Naive thymus-derived CD4-positive, alpha-beta T cell (primary cell): ENCODE measurements around the gene NELFCD. TPM values are rescaled to one million over a fixed set of nuclear protein-coding genes. Genes with fewer than 3 reads are reported as not detected.

Source experiments
- ATAC-seq: fragments of 150-1000 bp; cut with Tn5 transposase; 2 replicates; pipeline ENCODE4 v1.10.0; 2021; ENCODE audit warnings: mild to moderate bottlenecking, moderate library complexity
- CTCF ChIA-PET: fragments of 350-600 bp; sonication (Branson Sonifier 250); formaldehyde crosslinking; loops from one replicate; lab custom pipeline; 2021; ENCODE audit warnings: antibody characterized with exemption; lab: Charles Lee
- POLR2A ChIA-PET: fragments of 350-600 bp; sonication (Branson Sonifier 250); formaldehyde crosslinking; loops from one replicate; lab custom pipeline; 2021; ENCODE audit warnings: antibody characterized with exemption, inconsistent platforms; lab: Charles Lee
- DNase-seq, 9 donors: peaks; one replicate each; pipeline versions ENCODE4 v3.0.0 to v3.0.0-alpha.2; 2020 to 2022; ENCODE audit warnings: mixed read lengths in 1 of 9
- H3K27ac ChIP-seq: one replicate; pipeline ENCODE4 v1.7.0; 2013; ENCODE audit warnings: mild to moderate bottlenecking, low read depth, low read length, moderate library complexity
- H3K27me3 ChIP-seq, 2 donors: one replicate each; pipeline ENCODE4 v1.7.0; 2013; ENCODE audit warnings: low read length in 2 of 2, mild to moderate bottlenecking in 2 of 2, moderate library complexity in 2 of 2; ENCODE audit not compliant: control insufficient read depth in 2 of 2, insufficient read depth in 2 of 2
- H3K36me3 ChIP-seq, 3 experiments: 1 replicate in 2 of 3; 2 replicates in 1 of 3; pipeline ENCODE4 v1.7.0; 2013; ENCODE audit warnings: low read length in 3 of 3, mild to moderate bottlenecking in 3 of 3, moderate library complexity in 1 of 3; ENCODE audit not compliant: insufficient read depth in 3 of 3, control insufficient read depth in 2 of 3
- H3K4me1 ChIP-seq, 2 donors: one replicate each; pipeline ENCODE4 v1.7.0; 2013; ENCODE audit warnings: low read length in 2 of 2, mild to moderate bottlenecking in 2 of 2, moderate library complexity in 1 of 2; ENCODE audit not compliant: control insufficient read depth in 2 of 2, insufficient read depth in 2 of 2
- H3K4me3 ChIP-seq: 2 replicates; pipeline ENCODE4 v1.7.0; 2013; ENCODE audit warnings: mild to moderate bottlenecking, low read length
- H3K9me3 ChIP-seq, 3 experiments: 1 replicate in 2 of 3; 2 replicates in 1 of 3; pipeline ENCODE4 v1.7.0; 2013; ENCODE audit warnings: low read length in 3 of 3; ENCODE audit not compliant: control insufficient read depth in 2 of 3
- H3K27ac Mint-ChIP-seq, 9 donors: one replicate each; pipeline ENCODE4 v1.8.0; 2020 to 2022; ENCODE audit warnings: mixed read lengths in 9 of 9, mild to moderate bottlenecking in 8 of 9, moderate library complexity in 5 of 9, inconsistent platforms in 2 of 9
- H3K27me3 Mint-ChIP-seq, 5 donors: one replicate each; pipeline ENCODE4 v1.8.0; 2021 to 2022; ENCODE audit warnings: mixed read lengths in 5 of 5, mild to moderate bottlenecking in 1 of 5
- H3K36me3 Mint-ChIP-seq, 5 donors: one replicate each; pipeline ENCODE4 v1.8.0; 2020 to 2022; ENCODE audit warnings: mixed read lengths in 5 of 5, mild to moderate bottlenecking in 3 of 5, inconsistent platforms in 1 of 5
- H3K4me1 Mint-ChIP-seq, 7 donors: one replicate each; pipeline ENCODE4 v1.8.0; 2020 to 2022; ENCODE audit warnings: mixed read lengths in 7 of 7, mild to moderate bottlenecking in 3 of 7, inconsistent platforms in 1 of 7
- H3K4me3 Mint-ChIP-seq, 10 donors: one replicate each; pipeline ENCODE4 v1.8.0; 2020 to 2022; ENCODE audit warnings: mild to moderate bottlenecking in 10 of 10, mixed read lengths in 10 of 10, moderate library complexity in 6 of 10, inconsistent platforms in 2 of 10
- H3K9me3 Mint-ChIP-seq, 11 donors: one replicate each; pipeline ENCODE4 v1.8.0; 2020 to 2022; ENCODE audit warnings: mixed read lengths in 11 of 11, mild to moderate bottlenecking in 4 of 11, inconsistent platforms in 1 of 11, moderate library complexity in 1 of 11
- intact Hi-C, 2 donors: fragments of 100-400 bp; cut with micrococcal nuclease; formaldehyde crosslinking; loops; one replicate each; pipeline ENCODE4 v1.15.1; 2023
- polyA plus RNA-seq, 2 donors: library from polyadenylated mRNA; unstranded; fragments of 300-500 nt; fragmentation: Illumina TruSeq; gene quantifications; one replicate each; pipeline ENCODE4 v1.2.3, GENCODE V29; 2021
- total RNA-seq, 6 experiments: library from RNA in 5 of 6; stranded (reverse) in 5 of 6; gene quantifications; 1 replicate in 5 of 6; 2 replicates in 1 of 6; pipeline ENCODE4 v1.2.3 and lab custom pipeline; 2021 to 2026

The NELFCD gene
- total and polyA plus RNA-seq, 7 experiments from 2014 or later, result 65.0 to 96.1 (median 89.0) TPM

DNA sequence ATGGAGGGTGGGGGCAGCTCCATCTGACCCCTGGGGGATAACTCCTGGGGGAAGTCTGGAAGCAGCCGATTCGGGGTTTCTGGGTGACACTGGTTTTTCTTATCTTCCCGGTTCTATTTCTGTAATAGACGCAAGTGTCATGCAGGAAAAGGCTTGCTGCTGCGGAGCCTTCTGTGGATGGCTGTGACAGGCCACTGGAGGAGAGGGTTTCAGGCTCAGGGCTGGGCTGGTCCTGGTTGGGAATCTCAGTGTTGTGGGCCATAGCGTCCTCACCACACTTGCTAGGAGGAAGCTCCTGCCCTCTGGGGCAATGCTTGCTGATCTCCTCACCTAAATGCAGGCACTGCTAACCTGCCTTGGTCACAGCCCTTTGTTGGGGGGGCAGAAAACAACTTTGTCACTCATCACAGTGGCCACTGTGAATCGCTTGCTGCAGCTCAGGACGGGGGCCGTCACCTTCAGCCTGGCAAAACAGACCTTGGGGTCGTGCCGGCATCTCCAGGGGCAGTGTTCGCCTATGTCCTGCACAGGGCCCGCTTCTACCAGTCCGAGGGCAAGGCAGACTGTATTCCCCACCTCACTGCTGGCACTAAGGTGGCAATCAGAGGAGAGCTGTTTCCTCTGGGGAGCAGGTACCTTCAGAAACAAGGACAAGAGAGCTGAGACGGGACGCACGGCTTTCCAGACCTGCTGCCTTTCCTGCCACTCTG lies 33.8 kb downstream of the NELFCD start:
- ATAC-seq, result no peak
- Histone ChIP-seq H3K27me3 (no peaks in the 10 kb centered on the region), H3K4me1 (peaks cover 10 to 24% of the 10 kb centered on the region in 2 donors), H3K4me3 (no peak overlapping the region), H3K9me3 (no peaks in the 10 kb centered on the region), H3K27ac (no peak overlapping the region), H3K36me3 (no peaks in the 10 kb centered on the region)
- CTCF ChIA-PET, result no interaction called here
- Mint-ChIP-seq H3K9me3 (no peaks in the 10 kb centered on the region), H3K4me1 (peaks cover 26 to 53% (median 47%) of the 10 kb centered on the region in 7 donors), H3K36me3 (peaks cover 0 to 5% (median 0%) of the 10 kb centered on the region in 5 donors), H3K27ac (peak overlapping the region in 2 of 9 donors; percentile 23 to 76), H3K27me3 (no peaks in the 10 kb centered on the region), H3K4me3 (peak overlapping the region in 2 of 10 donors; percentile 19 to 26)
- POLR2A ChIA-PET, result interaction anchor here (0.6 to 1.6 kb wide), 5 partner anchors 10 to 69 kb away, joined by 3 to 8 read pairs (median 4); partner anchors contain the start of gene ATP5F1E
- no peak for DNase-seq
- intact Hi-C loops, result no loop called here

DNA sequence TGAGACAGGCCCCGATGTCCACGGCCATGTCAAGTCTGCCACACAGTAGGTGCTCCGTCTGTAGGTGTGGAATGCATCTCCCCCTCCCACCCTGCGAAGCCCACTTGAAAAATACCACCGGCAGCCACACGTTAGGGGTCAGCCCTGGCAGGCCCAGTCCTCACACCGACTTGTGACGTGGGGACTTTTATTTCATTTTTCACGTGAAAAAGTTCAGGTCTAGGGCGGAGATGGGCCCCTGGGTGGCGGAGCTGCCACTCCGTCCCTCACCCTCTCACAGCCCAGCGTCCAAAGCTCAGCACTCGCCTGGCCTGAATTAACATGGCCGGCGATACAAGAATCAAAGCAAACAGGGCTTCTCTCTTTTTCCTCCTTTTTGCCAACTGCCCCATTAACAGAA lies 34.4 kb downstream of the NELFCD start:
- POLR2A ChIA-PET, result interaction anchor here (1.6 to 2.0 kb wide), 2 partner anchors 10 to 17 kb away, joined by 4 to 8 read pairs; partner anchors contain the start of gene ATP5F1E
- CTCF ChIA-PET, result no interaction called here
- H3K27ac Mint-ChIP-seq, result no peak overlapping the region

DNA sequence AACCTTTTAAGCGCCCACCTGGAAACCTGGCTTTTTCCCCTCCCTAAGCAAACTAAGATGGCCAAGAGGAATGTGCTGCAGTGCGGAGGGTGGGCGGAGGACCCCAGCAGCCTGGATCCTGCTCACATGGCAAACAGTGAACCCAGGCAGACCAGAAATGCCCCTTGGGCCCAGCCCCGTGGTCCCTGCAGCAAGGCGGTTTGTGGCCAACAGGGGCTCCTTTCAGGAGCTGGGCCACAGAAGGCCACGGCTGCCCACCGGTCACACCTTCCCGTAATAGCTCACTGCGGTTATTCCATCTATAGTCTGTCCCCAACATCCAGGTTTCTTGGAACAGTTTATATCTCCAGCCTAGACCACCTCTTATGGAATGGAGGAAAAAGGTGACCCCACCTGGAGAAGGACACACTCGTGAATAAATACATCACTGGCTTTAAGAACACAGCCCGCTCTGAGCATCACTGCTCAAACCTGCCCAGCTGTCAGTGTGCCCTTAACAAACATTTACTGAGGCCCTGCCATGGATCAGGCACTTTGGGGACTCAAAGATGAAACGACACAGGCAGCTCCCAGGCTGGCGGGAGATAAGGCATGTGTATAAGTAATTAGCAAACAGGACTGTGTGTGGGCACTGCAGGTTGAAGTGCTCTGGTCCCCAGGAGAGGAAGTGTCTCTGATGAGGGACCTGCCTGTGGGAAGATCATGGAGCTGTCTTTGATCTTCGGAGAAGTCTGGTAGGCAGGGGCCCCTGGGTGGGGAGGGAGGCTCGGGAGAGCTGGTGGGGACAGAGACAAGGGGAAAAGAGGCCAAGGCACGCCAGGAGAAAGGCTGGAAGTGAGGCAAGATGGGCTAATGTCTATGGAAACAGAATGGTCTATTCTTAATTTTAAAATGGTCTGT lies 35.0 kb downstream of the NELFCD start:
- Mint-ChIP-seq H3K27ac (peak overlapping the region in 4 of 9 donors; percentile 52 to 73 (median 62)), H3K4me3 (peak overlapping the region in 7 of 10 donors; percentile 1 to 73 (median 51)), H3K4me1 (peaks cover 26 to 53% (median 47%) of the 10 kb centered on the region in 7 donors), H3K9me3 (no peaks in the 10 kb centered on the region), H3K36me3 (peaks cover 0 to 5% (median 0%) of the 10 kb centered on the region in 5 donors), H3K27me3 (no peaks in the 10 kb centered on the region)
- ATAC-seq, result no peak
- no peaks in the 10 kb centered on the region for H3K27me3 ChIP-seq
- H3K9me3 ChIP-seq, result no peaks in the 10 kb centered on the region
- CTCF ChIA-PET, result no interaction called here
- DNase-seq, result no peak
- H3K4me3 ChIP-seq, result no peak overlapping the region
- H3K27ac ChIP-seq, result no peak overlapping the region
- no peaks in the 10 kb centered on the region for H3K36me3 ChIP-seq
- intact Hi-C loops, result no loop called here
- H3K4me1 ChIP-seq, result peaks cover 10 to 24% of the 10 kb centered on the region in 2 donors
- POLR2A ChIA-PET, result interaction anchor here (2.0 to 2.5 kb wide), 2 partner anchors 9 to 16 kb away, joined by 4 to 12 read pairs; partner anchors contain the start of gene ATP5F1E

More for the DNA sequence above, 34.4 kb downstream of the NELFCD start:
- DNase-seq, result no peak
- H3K27me3 ChIP-seq, result no peaks in the 10 kb centered on the region
- Mint-ChIP-seq H3K4me3 (no peak overlapping the region), H3K9me3 (no peaks in the 10 kb centered on the region), H3K4me1 (peaks cover 26 to 53% (median 47%) of the 10 kb centered on the region in 7 donors), H3K27me3 (no peaks in the 10 kb centered on the region), H3K36me3 (peaks cover 0 to 5% (median 0%) of the 10 kb centered on the region in 5 donors)
- peaks cover 10 to 24% of the 10 kb centered on the region in 2 donors for H3K4me1 ChIP-seq
- no peaks in the 10 kb centered on the region for H3K36me3 ChIP-seq
- no peaks in the 10 kb centered on the region for H3K9me3 ChIP-seq
- intact Hi-C loops, result no loop called here
- no peak for ATAC-seq
- H3K27ac ChIP-seq, result no peak overlapping the region
- H3K4me3 ChIP-seq, result no peak overlapping the region

DNA sequence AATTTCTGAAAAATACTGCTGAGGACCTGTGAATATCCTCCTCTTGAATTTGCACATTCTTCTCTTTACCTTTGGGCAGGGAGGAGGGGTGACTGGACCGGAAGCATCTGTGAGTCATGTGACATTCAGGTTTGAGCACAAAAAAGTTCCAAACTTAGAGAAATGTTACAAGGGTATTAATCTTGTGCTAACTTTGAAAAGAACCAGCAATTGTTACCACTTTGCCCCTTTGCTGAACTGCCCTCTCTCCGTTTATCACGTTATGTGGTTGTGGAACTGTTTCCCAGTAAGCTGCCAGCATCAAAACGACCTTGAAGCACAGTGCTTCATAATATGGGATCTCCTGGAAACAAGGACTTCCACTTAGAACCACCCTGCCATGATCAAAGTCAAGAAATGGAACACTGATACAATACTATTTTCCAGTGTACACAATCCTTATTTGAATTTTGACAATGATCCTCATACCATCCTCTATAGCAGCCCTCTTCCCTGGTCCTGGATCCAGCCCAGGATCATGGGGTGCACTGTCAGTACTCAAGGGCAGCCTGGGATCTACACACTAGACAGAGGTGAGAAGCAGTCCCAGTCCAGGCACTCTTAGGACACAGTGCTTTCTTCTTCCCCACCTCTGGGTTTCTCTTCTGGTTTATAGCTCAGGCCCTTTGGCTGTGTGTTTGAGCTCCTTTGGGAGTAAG lies 35.9 kb downstream of the NELFCD start:
- Mint-ChIP-seq H3K27ac (peak overlapping the region in 7 of 9 donors; percentile 6 to 84 (median 35)), H3K4me1 (peaks cover 24 to 46% (median 40%) of the 10 kb centered on the region in 7 donors), H3K27me3 (no peaks in the 10 kb centered on the region), H3K4me3 (peak overlapping the region in 6 of 10 donors; percentile 1 to 62 (median 42)), H3K36me3 (peaks cover 0 to 7% (median 0%) of the 10 kb centered on the region in 5 donors), H3K9me3 (no peaks in the 10 kb centered on the region)
- DNase-seq, result peak in 1 of 9 donors; percentile 18
- H3K27me3 ChIP-seq, result no peaks in the 10 kb centered on the region
- peaks cover 10 to 24% of the 10 kb centered on the region in 2 donors for H3K4me1 ChIP-seq
- intact Hi-C loops, result no loop called here
- ChIA-PET CTCF (interaction anchor here (1.0 kb wide), 1 partner anchor 23 kb away, joined by 4 read pairs; no protein-coding TSS in a partner anchor), POLR2A (interaction anchor here (1.6 to 2.5 kb wide), 3 partner anchors 8 to 16 kb away, joined by 4 to 12 read pairs (median 10); partner anchors contain the start of gene ATP5F1E)
- H3K9me3 ChIP-seq, result no peaks in the 10 kb centered on the region
- no peak for ATAC-seq
- H3K36me3 ChIP-seq, result no peaks in the 10 kb centered on the region
- H3K27ac ChIP-seq, result no peak overlapping the region
- H3K4me3 ChIP-seq, result no peak overlapping the region

DNA sequence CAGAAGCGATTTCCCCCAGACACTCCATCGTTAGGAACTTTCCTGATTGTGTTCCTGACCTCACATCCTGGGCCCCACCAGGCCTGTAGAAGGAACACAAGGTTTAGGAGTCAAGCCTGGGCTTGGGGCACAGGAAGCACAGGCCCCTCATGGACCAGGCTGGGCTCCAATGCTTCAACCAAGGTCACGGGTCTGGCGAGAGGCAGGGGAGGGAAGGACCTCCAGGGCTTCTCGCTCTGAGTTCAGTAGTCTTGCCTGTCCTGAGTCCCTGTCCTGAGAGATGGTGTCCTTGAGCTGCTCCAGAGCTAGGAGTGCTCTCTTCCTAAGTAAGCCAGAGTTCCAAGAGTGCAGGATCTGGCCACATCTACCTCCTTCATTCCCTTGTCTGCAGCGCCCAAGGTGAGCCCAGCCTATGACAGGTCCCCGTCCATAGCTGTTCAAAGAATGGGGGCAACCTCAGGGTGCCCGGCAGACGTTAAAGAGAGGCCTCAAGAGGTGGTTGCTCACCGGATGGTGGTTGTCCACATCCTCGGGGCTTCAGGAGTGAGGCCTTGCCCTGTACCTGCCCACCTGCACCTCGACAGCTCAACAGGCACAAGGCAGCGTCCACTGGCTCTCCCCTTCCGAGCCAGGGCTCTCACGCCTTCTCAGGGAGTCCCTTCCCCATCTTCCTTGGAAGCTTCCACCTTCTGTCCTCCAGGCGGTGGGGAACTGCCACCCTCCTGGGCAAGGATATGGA lies 36.6 kb downstream of the NELFCD start:
- ChIA-PET POLR2A (interaction anchor here (1.6 to 2.5 kb wide), 3 partner anchors 7 to 15 kb away, joined by 4 to 12 read pairs (median 10); partner anchors contain the start of gene ATP5F1E), CTCF (interaction anchor here (1.0 kb wide), 1 partner anchor 23 kb away, joined by 4 read pairs; no protein-coding TSS in a partner anchor)
- intact Hi-C loops, result no loop called here

More for the DNA sequence above, 36.6 kb downstream of the NELFCD start:
- Histone ChIP-seq H3K9me3 (no peaks in the 10 kb centered on the region), H3K27me3 (no peaks in the 10 kb centered on the region), H3K4me1 (peaks cover 10 to 24% of the 10 kb centered on the region in 2 donors), H3K4me3 (no peak overlapping the region), H3K27ac (no peak overlapping the region), H3K36me3 (peaks cover 0 to 3% (median 0%) of the 10 kb centered on the region in 3 experiments)
- peak overlapping the region in 2 of 9 donors; percentile 24 to 65 for H3K27ac Mint-ChIP-seq
- H3K9me3 Mint-ChIP-seq, result no peaks in the 10 kb centered on the region
- ATAC-seq (no peak), DNase-seq (peak in 1 of 9 donors; percentile 13)
- H3K36me3 Mint-ChIP-seq, result peaks cover under 1 to 7% (median 5%) of the 10 kb centered on the region in 5 donors
- H3K4me1 Mint-ChIP-seq, result peaks cover 24 to 43% (median 39%) of the 10 kb centered on the region in 7 donors
- H3K4me3 Mint-ChIP-seq, result peak overlapping the region in 1 of 10 donors; percentile 32
- no peaks in the 10 kb centered on the region for H3K27me3 Mint-ChIP-seq
